Effector CD4-positive, alpha-beta T cell (primary cell): ENCODE results near the gene LRRC66.

ENCODE experiments used
- DNase-seq: peaks from one replicate; pipeline ENCODE4 v3.0.0-alpha.2; 2020

The LRRC66 gene

DNA sequence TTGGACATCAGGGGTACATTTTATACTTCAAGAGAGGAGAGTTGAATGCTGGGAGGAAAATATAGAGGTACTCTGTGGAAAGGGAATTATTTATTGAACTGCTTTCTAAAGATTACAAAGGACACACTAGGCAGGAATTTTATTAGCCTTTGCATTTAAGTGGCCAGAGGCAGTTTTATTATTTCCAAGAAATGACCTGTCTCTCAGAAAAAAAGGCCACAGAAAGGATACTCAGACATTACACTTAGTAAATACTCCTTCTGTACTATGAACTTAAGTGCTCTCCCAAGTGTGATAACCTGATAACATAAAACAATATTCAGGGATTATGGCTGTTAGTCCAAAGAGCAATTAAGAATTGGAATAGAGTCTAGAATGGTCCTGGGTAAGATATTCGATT lies 7.5 kb downstream of the LRRC66 start:
- no peak for DNase-seq

DNA sequence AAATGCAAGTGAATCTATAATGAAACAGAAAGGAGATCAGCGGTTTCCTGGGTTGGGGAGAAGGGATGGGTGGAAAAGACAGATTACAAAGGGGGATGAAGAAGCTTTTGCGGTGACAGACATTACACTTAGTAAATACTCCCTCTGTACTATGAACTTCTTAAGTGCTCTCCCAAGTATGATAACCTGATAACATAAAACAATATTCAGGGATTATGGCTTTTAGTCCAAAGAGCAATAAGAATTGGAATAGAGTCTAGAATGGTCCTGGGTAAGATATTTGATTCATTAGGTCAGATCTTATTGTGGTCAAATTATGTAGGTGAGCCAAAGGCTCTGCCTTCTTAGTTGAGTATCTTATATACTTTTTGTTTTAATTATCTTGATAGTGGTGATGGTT lies 9.2 kb downstream of the LRRC66 start:
- DNase-seq = no peak

DNA sequence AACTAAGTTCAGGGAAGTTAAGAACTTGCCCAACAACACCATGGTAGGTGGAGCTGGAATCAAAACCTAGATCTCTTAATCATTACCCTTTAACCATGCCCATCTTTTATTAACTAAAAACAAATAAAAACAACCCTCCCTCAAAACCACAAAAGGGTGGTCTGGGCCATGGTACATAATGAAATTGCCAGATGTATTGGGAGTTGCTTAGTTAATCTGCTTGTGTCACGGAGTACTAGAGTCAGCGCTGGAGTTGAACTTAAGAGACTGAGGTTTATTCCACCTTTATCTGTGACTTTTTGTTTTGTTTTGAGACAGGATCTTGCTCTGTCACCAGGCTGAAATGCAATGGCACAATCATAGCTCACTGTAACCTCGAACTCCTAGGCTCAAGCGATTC lies 13.3 kb downstream of the LRRC66 start:
- DNase-seq = no peak

DNA sequence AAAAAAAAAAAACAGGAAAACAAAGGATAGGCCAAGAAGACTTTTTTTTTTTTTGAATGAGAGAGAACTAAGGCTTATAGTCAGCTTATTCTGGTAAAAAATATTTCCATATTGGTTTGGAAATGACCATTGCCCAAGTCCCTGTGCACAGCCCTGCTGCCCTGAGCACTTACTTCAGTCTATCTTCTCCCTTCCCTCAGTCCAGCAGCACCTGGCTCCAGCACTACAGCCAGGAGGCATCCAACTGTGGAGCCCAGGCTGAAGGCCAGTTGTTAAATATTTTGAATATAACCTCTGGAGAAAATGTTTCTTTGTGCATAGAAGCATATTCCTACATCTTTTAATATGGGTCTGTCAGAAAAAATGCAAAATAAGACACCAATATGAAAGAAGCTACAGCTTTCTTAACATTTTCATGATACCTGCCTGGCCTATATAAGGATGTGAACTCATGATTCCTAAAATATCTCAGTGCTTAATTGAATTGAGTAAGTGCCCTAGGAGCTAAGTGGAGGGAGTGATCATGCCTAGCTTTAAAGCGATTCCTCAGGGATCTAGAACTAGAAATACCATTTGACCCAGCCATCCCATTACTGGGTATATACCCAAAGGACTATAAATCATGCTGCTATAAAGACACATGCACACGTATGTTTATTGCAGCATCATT lies 14.4 kb downstream of the LRRC66 start:
- no peak for DNase-seq

DNA sequence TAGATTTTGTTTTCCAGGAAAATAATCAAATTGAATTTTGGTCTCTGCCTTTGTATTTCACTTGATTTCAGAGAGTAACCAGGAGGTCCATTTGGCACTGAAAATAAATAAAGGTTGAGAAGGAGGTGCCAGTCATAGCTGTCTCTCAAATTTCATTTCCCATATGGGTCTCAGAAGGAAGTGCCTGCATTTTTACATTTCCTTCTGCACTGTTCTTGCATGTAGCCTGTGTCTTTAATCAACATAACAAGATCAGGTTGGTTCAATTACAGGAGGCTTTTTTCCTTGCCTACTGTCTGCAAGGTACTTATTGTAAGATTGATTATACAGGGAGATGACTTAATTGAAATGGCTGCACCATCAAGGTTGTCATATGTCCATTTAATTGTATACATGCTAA lies 15.7 kb downstream of the LRRC66 start:
- DNase-seq = no peak

- DNase-seq = no peak
These were observed 18.5 kb downstream of the LRRC66 start for GRCh38 chr4:52001616-52002015.

DNA sequence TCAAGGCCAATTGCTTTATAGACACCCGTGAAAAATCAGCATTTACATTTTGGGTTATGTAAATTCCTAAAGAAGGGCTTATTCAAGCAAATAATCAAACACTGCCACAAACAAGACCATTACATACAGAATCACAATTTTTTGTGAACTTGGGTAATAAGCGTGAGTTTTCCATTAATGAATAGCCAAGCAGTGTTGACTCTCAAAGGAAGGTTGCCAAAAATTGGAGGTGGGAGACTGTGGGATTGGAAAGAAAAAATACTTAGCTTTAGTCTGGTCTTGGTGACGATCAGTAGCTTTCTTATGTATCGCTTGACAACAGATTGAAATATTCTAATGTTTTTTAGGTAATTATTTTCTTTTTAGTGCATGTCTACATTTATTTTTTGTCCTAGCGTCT lies 20.9 kb downstream of the LRRC66 start:
- no peak for DNase-seq

GRCh38 chr4:51998837-51999236 lies 21.3 kb downstream of the LRRC66 start:
- DNase-seq = no peak

DNA sequence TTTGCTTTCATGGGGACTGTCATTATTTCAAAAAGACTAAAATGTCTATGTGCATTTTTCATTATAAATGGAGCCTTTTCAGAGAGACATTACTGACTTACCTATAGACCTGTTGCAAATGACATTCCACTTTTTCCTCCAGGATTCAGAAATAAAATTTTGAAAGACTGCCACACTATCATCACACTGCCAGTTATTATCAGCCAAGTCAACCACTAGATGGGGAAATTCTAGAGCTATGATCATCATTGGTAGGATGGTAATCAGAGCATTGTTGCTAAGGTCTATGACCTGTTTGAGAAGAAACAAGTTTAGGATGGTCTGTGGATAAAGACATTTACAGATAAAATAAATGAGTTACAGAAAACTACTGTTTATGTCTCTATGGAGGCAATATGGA lies 22.5 kb downstream of the LRRC66 start:
- no peak for DNase-seq

- no peak for DNase-seq
These were observed 24.4 kb downstream of the LRRC66 start for GRCh38 chr4:51995647-51996220.

DNA sequence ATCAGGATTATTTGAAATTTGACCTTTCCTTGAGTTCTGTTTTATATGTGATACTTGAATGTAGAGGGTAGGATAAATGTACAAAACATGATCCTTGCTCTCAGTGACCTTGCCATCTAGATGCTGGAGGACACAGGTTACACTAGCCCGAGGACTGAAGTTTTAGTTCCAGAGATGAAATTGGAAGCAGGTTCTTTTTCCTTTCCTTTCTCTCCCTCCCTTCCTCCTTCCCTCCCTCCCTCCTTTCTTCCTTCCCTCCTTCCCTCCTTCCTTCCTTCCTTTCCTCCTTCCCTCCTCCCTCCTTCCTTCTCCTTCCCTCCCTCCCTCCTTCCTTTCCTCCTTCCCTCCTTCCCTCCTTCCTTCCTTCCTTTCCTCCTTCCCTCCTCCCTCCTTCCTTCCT lies 54.3 kb downstream of the LRRC66 start:
- no peak for DNase-seq

GRCh38 chr4:51963841-51964517 lies 56.2 kb downstream of the LRRC66 start:
- no peak for DNase-seq

- DNase-seq = no peak
These were observed 59.7 kb downstream of the LRRC66 start for GRCh38 chr4:51960486-51960885.

DNA sequence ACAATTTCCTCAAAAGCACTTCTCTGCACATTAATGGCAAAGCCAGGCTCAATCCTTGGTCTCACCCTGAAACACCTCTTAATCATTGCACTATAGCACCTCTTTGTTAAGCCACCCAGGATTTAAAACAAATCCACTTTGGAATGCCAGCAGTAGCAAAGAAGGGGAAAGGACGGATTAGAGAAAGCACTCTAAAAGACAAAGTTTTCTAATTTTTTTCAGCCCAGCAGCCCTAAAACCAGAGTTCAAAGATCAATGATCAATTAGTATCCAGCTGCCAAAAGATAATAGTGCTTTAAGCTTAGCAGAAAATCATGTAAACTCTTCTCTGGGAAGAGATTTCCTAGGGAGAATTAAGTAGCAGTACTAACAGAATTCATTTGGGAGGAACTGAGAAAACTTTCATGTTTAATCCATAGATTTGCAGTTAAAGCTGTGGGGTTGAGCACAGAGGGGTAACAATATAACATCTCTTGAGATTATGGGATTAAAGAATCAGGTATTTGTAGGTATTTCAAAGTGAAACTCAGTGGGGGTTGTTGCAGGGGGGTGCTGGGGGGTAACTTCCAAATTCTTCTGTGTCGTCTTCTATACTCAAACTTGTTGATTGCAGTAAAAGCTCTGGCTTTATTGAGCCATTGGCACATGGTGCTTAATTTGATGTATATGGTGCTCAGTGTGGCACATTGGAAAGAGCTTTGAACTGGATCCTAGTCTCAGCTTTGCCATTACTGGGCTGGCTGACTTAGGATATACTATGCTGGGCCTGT lies 61.8 kb downstream of the LRRC66 start:
- no peak for DNase-seq
